Transverse colon (tissue), 4 donors: ENCODE data around the gene KCNH1. TPM values are rescaled to one million over a fixed set of nuclear protein-coding genes. Genes with fewer than 3 reads are reported as not detected.

Source experiments
- DNase-seq: peaks from one replicate; pipeline ENCODE4 v3.0.0-alpha.2; 2019
- H3K27ac ChIP-seq, 4 donors: fragments of 200-600 bp; sonication (generic); 2 replicates each; pipeline ENCODE4 v1.5.1; 2016 to 2018; ENCODE audit warnings: inconsistent platforms in 4 of 4
- H3K27me3 ChIP-seq: fragments of 200-600 bp; sonication (generic); 2 replicates; pipeline ENCODE4 v1.5.1; 2017; ENCODE audit warnings: inconsistent platforms
- H3K36me3 ChIP-seq, 4 donors: fragments of 200-600 bp; sonication (generic); 2 replicates each; pipeline ENCODE4 v1.5.1; 2017 to 2019; ENCODE audit warnings: inconsistent platforms in 4 of 4
- H3K4me1 ChIP-seq, 4 donors: fragments of 200-600 bp; sonication (generic); 2 replicates each; pipeline ENCODE4 v1.5.1; 2017 to 2020; ENCODE audit warnings: inconsistent platforms in 4 of 4
- H3K4me3 ChIP-seq, 4 donors: fragments of 200-600 bp; sonication (generic); 1 replicate in 1 of 4; 2 replicates in 3 of 4; pipeline versions ENCODE4 v1.5.1 to v1.6.1; 2017 to 2019; ENCODE audit warnings: inconsistent platforms in 4 of 4
- H3K9me3 ChIP-seq, 2 donors: fragments of 200-600 bp; sonication (generic); 2 replicates each; pipeline ENCODE4 v1.5.1; 2017 to 2019; ENCODE audit warnings: inconsistent platforms in 2 of 2
- CTCF ChIP-seq, 5 experiments: fragments of 200-600 bp in 3 of 5; fragments of 450-650 bp in 2 of 5; sonication (generic) in 3 of 5; IDR thresholded peaks; 1 replicate in 2 of 5; 2 replicates in 3 of 5; pipeline ENCODE4 v1.5.1; 2016 to 2017; ENCODE audit warnings: antibody characterized with exemption in 5 of 5, inconsistent platforms in 3 of 5, mild to moderate bottlenecking in 2 of 5, moderate library complexity in 1 of 5
- EP300 ChIP-seq: sonication (generic); formaldehyde crosslinking; IDR thresholded peaks from one replicate; pipeline ENCODE4 v1.6.1; 2017; ENCODE audit warnings: antibody characterized with exemption, low read depth
- POLR2A ChIP-seq: fragments of 450-650 bp; IDR thresholded peaks from one replicate; pipeline ENCODE4 v1.6.1; 2016; ENCODE audit warnings: antibody characterized with exemption, mild to moderate bottlenecking, moderate library complexity
- POLR2AphosphoS5 ChIP-seq, 3 donors: sonication (generic); formaldehyde crosslinking; IDR thresholded peaks; one replicate each; pipeline ENCODE4 v1.6.1; 2016; ENCODE audit warnings: antibody characterized with exemption in 3 of 3
- WGBS, 2 donors: methylation state at CpG; one replicate each; pipeline ENCODE4 v1.1.5; 2018; ENCODE audit warnings: low coverage in 1 of 2; 5-methylcytosine and 5-hydroxymethylcytosine counted together
- in situ Hi-C, 4 donors: fragments of 200-750 bp; cut with MboI; loops; one replicate each; pipeline versions ENCODE4 v1.15.0 to v1.15.1; 2017; ENCODE audit warnings: low sequenced_read_pairs in 3 of 4, low pct_ligation_motif_present in 1 of 4, low pct_unique_long_range_greater_than_20kb in 1 of 4
- intact Hi-C: fragments of 100-400 bp; cut with DNase I; formaldehyde crosslinking; loops from one replicate; pipeline ENCODE4 v1.15.1; 2023; ENCODE audit warnings: low total_unique reads
- total RNA-seq, 4 donors: library from RNA; depleted of rRNA; stranded (reverse); fragments of >200 nt; gene quantifications; one replicate each; pipeline ENCODE4 v1.1.0, GENCODE V29; 2016

KCNH1 gene
- total RNA-seq, 4 donors from 2014 or later: 0.55 to 9.4 (median 2.2) TPM

- Histone ChIP-seq H3K36me3 (no peaks in the 10 kb centered on the region), H3K4me3 (no peak overlapping the region), H3K9me3 (no peaks in the 10 kb centered on the region), H3K4me1 (no peaks in the 10 kb centered on the region), H3K27me3 (no peaks in the 10 kb centered on the region), H3K27ac (no peak overlapping the region)
- in situ Hi-C loops: no loop called here
- WGBS, 2 donors: 33 to 50% methylated on average over 3 of the region's 3 CpGs
- no peak for DNase-seq
- TF ChIP-seq POLR2AphosphoS5 (IDR thresholded peaks at IDR 0.05): no peak
- no peak for TF ChIP-seq EP300
- no peak for TF ChIP-seq CTCF (IDR thresholded peaks at IDR 0.05)
- TF ChIP-seq POLR2A: no peak
- intact Hi-C loops: no loop called here
These were observed 225.2 kb downstream of the KCNH1 start for GRCh38 chr1:210908791-210909190.

GRCh38 chr1:210908257-210908656, 225.7 kb downstream of the KCNH1 start:
- Histone ChIP-seq H3K36me3 (no peaks in the 10 kb centered on the region), H3K27me3 (no peaks in the 10 kb centered on the region)
- 42% methylated on average over 5 of the region's 5 CpGs; no CpG with 5 or more reads in 1 of the 2 donors for WGBS, 2 donors

GRCh38 chr1:210907251-210907805, 226.6 kb downstream of the KCNH1 start:
- in situ Hi-C loops: no loop called here
- no peaks in the 10 kb centered on the region for H3K36me3 ChIP-seq
- H3K9me3 ChIP-seq: no peaks in the 10 kb centered on the region
- H3K27ac ChIP-seq: no peak overlapping the region
- no peak for DNase-seq
- intact Hi-C loops: no loop called here
- TF ChIP-seq CTCF (IDR thresholded peaks at IDR 0.05) (no peak), POLR2A (no peak), POLR2AphosphoS5 (IDR thresholded peaks at IDR 0.05) (no peak), EP300 (no peak)
- WGBS, 2 donors: 95% methylated on average over 1 of the region's 1 CpG; no CpG with 5 or more reads in 1 of the 2 donors
- H3K4me1 ChIP-seq: no peaks in the 10 kb centered on the region
- no peak overlapping the region for H3K4me3 ChIP-seq
- no peaks in the 10 kb centered on the region for H3K27me3 ChIP-seq

More at GRCh38 chr1:210908257-210908656, 225.7 kb downstream of the KCNH1 start:
- Histone ChIP-seq H3K27ac (no peak overlapping the region), H3K4me1 (no peaks in the 10 kb centered on the region), H3K9me3 (no peaks in the 10 kb centered on the region), H3K4me3 (no peak overlapping the region)
- no peak for TF ChIP-seq EP300
- no peak for TF ChIP-seq POLR2AphosphoS5 (IDR thresholded peaks at IDR 0.05)
- no peak for TF ChIP-seq CTCF (IDR thresholded peaks at IDR 0.05)
- no peak for TF ChIP-seq POLR2A
- intact Hi-C loops: no loop called here
- in situ Hi-C loops: no loop called here
- DNase-seq: no peak

- Histone ChIP-seq H3K36me3 (no peaks in the 10 kb centered on the region), H3K4me1 (no peaks in the 10 kb centered on the region), H3K27ac (no peak overlapping the region), H3K9me3 (no peaks in the 10 kb centered on the region), H3K4me3 (no peak overlapping the region), H3K27me3 (no peaks in the 10 kb centered on the region)
- no peak for DNase-seq
- no peak for TF ChIP-seq CTCF (IDR thresholded peaks at IDR 0.05)
- no peak for TF ChIP-seq EP300
- TF ChIP-seq POLR2A: no peak
- no peak for TF ChIP-seq POLR2AphosphoS5 (IDR thresholded peaks at IDR 0.05)
- in situ Hi-C loops: no loop called here
- intact Hi-C loops: no loop called here
- WGBS, 2 donors: 59 to 73% methylated on average over 4 to 7 of the region's 7 CpGs
These were observed 227.9 kb downstream of the KCNH1 start for GRCh38 chr1:210905944-210906453.
